ENCODE measurements around the gene KCNN1. TPM values are rescaled to one million over a fixed set of nuclear protein-coding genes. Genes with fewer than 3 reads are reported as not detected.

The KCNN1 gene
- total and polyA plus RNA-seq, 2 of the 4 experiments (the other 2 are of a cell fraction), result 0.09 TPM; not detected in 1

DNA sequence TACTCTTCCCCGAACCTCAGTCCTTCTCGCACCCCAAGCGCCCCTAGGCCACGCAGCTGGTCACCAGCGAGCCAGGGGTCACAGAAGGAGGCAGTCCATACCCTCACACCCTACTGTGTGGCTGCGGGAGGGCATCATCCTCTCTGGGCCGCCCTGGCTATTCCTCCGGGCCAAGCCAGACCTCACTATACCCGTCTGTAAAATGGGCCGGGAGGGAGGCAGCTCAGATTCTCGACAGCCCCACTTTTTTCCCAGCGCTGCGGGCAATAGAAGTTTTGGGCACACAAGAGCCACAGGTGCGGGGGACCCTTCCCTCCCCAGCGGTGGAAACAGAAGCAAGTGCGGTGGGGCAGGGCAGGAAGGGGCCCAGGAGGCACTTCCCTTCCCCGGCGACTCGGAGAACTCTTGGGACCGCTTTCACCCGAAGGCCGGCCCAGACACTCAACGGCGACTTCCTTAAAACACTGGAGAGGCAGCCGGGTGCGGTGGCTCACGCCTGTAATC, 35.5 kb downstream of the KCNN1 start:
- H3K23ac ChIP-seq (ENCODE audit: low read depth, low read length), result no peak overlapping the region
- H2BK15ac ChIP-seq (ENCODE audit: low read depth, low read length), result no peak overlapping the region
- H4K20me1 ChIP-seq (ENCODE audit: insufficient read depth, low read length), result peaks cover 3% of the 10 kb centered on the region; the same call in 1 of the 2 replicates
- H2BK120ac ChIP-seq (ENCODE audit: low read depth, low read length), result no peak overlapping the region
- TF ChIP-seq MXI1 (IDR thresholded peaks at IDR 0.05; ENCODE audit: borderline replicate concordance, low read depth, low read length) (no peak), CHD1 (IDR thresholded peaks at IDR 0.05; ENCODE audit: low read depth, low read length) (no peak), SMC3 (IDR thresholded peaks at IDR 0.05; ENCODE audit: low read depth, low read length) (no peak), RFX5 (IDR thresholded peaks at IDR 0.05; ENCODE audit: low read depth, low read length) (no peak), NFE2L2 (IDR thresholded peaks at IDR 0.05; ENCODE audit: low read depth, low read length) (no peak), BHLHE40 (IDR thresholded peaks at IDR 0.05; ENCODE audit: low read depth, low read length) (no peak), MAZ (IDR thresholded peaks at IDR 0.05; ENCODE audit: borderline replicate concordance, low read depth, low read length) (no peak), MAFK (IDR thresholded peaks at IDR 0.05; ENCODE audit: low read depth, low read length) (no peak), RAD21 (IDR thresholded peaks at IDR 0.05; ENCODE audit: low read length) (no peak), CEBPB (IDR thresholded peaks at IDR 0.05; ENCODE audit: low read depth, low read length) (no peak), FOS (IDR thresholded peaks at IDR 0.05; ENCODE audit: low read depth, low read length) (no peak), RCOR1 (IDR thresholded peaks at IDR 0.05; ENCODE audit: insufficient replicate concordance, low read length) (no peak), POLR2A (IDR thresholded peaks at IDR 0.05; ENCODE audit: low read depth, low read length) (no peak), USF2 (IDR thresholded peaks at IDR 0.05; ENCODE audit: low read depth, low read length) (no peak), ELK1 (IDR thresholded peaks at IDR 0.05; ENCODE audit: borderline replicate concordance, low read depth, low read length) (no peak)
- TF ChIP-seq, protein P1, sequence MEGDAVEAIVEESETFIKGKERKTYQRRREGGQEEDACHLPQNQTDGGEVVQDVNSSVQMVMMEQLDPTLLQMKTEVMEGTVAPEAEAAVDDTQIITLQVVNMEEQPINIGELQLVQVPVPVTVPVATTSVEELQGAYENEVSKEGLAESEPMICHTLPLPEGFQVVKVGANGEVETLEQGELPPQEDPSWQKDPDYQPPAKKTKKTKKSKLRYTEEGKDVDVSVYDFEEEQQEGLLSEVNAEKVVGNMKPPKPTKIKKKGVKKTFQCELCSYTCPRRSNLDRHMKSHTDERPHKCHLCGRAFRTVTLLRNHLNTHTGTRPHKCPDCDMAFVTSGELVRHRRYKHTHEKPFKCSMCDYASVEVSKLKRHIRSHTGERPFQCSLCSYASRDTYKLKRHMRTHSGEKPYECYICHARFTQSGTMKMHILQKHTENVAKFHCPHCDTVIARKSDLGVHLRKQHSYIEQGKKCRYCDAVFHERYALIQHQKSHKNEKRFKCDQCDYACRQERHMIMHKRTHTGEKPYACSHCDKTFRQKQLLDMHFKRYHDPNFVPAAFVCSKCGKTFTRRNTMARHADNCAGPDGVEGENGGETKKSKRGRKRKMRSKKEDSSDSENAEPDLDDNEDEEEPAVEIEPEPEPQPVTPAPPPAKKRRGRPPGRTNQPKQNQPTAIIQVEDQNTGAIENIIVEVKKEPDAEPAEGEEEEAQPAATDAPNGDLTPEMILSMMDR (conservative IDR thresholded peaks at IDR 0.05; ENCODE audit: low read depth, low read length), result no peak
- H4K8ac ChIP-seq (ENCODE audit: low read depth in 2 of 2, low read length in 2 of 2), result no peak overlapping the region
- H2BK20ac ChIP-seq (ENCODE audit: low read depth, low read length), result no peak overlapping the region
- intact Hi-C loops (cut with micrococcal nuclease) (loop anchor here (10.0 kb wide), 1 partner anchor 152 kb away; the partner anchor contains the start of gene PIK3R2), in situ Hi-C loops (cut with MboI; ENCODE audit: low sequenced_read_pairs) (no loop called here), dilution Hi-C loops (cut with HindIII; ENCODE audit: low sequenced_read_pairs, unreplicated experiment) (no loop called here)
- H3K4me2 ChIP-seq (ENCODE audit: low read depth, low read length), result no peak overlapping the region
- WGBS, 2 experiments (ENCODE audit: extremely low coverage in 2 of 2, insufficient read length in 1 of 2), result 97% methylated on average over 13 of the region's 27 CpGs; no CpG with 5 or more reads in 1 of the 2 experiments
- POLR2A ChIA-PET (ENCODE audit: unreplicated experiment), result no interaction called here
- no peak overlapping the region for H4K5ac ChIP-seq (ENCODE audit: low read depth, low read length)
- H2BK5ac ChIP-seq (ENCODE audit: low read depth, low read length, poor library complexity, severe bottlenecking), result no peak overlapping the region
- no peak overlapping the region for H2AFZ ChIP-seq (replicated peaks; ENCODE audit: low read length, poor library complexity)
- H3K4me1 ChIP-seq (ENCODE audit: control insufficient read depth, insufficient read depth, low read length), result no peaks in the 10 kb centered on the region; the same call in 1 of the 2 replicates
- H3K9me1 ChIP-seq (ENCODE audit: insufficient read depth, low read length), result no peaks in the 10 kb centered on the region; the same call in 1 of the 2 replicates
- no peak for ATAC-seq (ENCODE audit: low read depth)
- H3K79me1 ChIP-seq (ENCODE audit: low read depth in 1 of 2, low read length in 2 of 2), result peaks cover 9 to 13% of the 10 kb centered on the region in 2 experiments; a peak in 2 of 4 replicates
- no peak overlapping the region for H4K91ac ChIP-seq (ENCODE audit: insufficient read depth, low read depth, low read length)
- H2AK9ac ChIP-seq (replicated peaks; ENCODE audit: low read depth, low read length, poor library complexity), result peak overlapping the region; percentile 89
- CTCF ChIA-PET, result no interaction called here
- DNase-seq, result no peak
- no peak overlapping the region for H3K4ac ChIP-seq (ENCODE audit: low read depth, low read length)
- no peak overlapping the region for H3K4me3 ChIP-seq (ENCODE audit: insufficient read depth, low read depth, low read length)
- no peaks in the 10 kb centered on the region for H3K9me3 ChIP-seq (ENCODE audit: control insufficient read depth, insufficient read depth, low read length)
- H3K27me3 ChIP-seq (ENCODE audit: control insufficient read depth, insufficient read depth, low read length), result no peaks in the 10 kb centered on the region
- no peak overlapping the region for H3K27ac ChIP-seq (ENCODE audit: insufficient read depth, low read length)
- H3K18ac ChIP-seq (ENCODE audit: low read depth, low read length), result no peak overlapping the region
- H2AK5ac ChIP-seq (ENCODE audit: low read depth, low read length), result peak overlapping the region; percentile 78; the same call in 1 of the 2 replicates
- H3K56ac ChIP-seq (ENCODE audit: extremely low read depth, insufficient read depth, low read length), result no peak overlapping the region
- BruUV-seq (replicated peaks), result no TSS peak
- no peak overlapping the region for H3K9ac ChIP-seq (ENCODE audit: low read depth, low read length)
- H3K14ac ChIP-seq (replicated peaks; ENCODE audit: low read depth, low read length), result no peak overlapping the region
- no peaks in the 10 kb centered on the region for H3K36me3 ChIP-seq (ENCODE audit: control insufficient read depth, insufficient read depth, low read length)

All from IMR-90 (cell line).